PFSK-1 (cell line): Measurements from ENCODE around the gene KIAA0753.

Experiments
- FOXP2 ChIP-seq: optimal IDR thresholded peaks from 2 replicates; pipeline ENCODE3; 2011; ENCODE audit warnings: borderline replicate concordance, control low read depth, inconsistent platforms; ENCODE audit not compliant: insufficient read depth; ENCODE audit errors: extremely low read length, extremely low read depth
- POLR2AphosphoS5 ChIP-seq: IDR thresholded peaks from 2 replicates; pipeline ENCODE4 v1.6.1; 2012; ENCODE audit warnings: low read depth, mild to moderate bottlenecking, control low read depth, low read length, moderate library complexity
- SIN3A ChIP-seq: IDR thresholded peaks from 2 replicates; pipeline ENCODE4 v1.6.1; 2012; ENCODE audit warnings: mild to moderate bottlenecking, low read length, moderate library complexity, borderline replicate concordance; ENCODE audit not compliant: insufficient read depth
- TAF1 ChIP-seq: IDR thresholded peaks from 2 replicates; pipeline ENCODE4 v1.6.1; 2012; ENCODE audit warnings: low read length, control low read depth, borderline replicate concordance; ENCODE audit not compliant: insufficient read depth
- TF ChIP-seq, protein P1 (sequence below), 2 experiments: IDR thresholded peaks; 2 replicates each; pipeline versions ENCODE4 v1.6.1 to v1.8.0; 2011 to 2012; ENCODE audit warnings: low read depth in 2 of 2, low read length in 2 of 2, control low read depth in 1 of 2, inconsistent platforms in 1 of 2, mild to moderate bottlenecking in 1 of 2, moderate library complexity in 1 of 2; ENCODE audit not compliant: insufficient read depth in 1 of 2

KIAA0753 gene

DNA sequence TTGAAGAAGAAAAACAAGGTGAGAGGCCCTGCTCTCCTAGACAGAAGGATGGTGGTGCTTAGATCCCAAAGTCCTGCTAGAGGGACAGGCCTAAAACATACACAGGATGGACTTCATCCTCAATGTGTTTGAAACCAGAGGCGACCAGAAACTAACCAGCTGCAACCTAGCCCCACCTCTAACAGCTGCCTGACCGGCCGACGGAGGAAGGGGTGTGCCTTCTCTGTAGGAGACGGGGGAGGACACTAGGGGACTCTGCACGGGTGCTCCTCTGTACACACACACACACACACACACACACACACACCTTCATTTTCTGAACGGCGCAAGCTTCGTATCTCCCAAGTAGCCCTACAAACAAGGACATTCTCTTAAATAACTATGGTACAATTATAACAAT lies 59.9 kb downstream of the KIAA0753 start:
- TF ChIP-seq SIN3A (no peak), POLR2AphosphoS5 (no peak), TAF1 (no peak), FOXP2 (no peak)
- TF ChIP-seq, protein P1, sequence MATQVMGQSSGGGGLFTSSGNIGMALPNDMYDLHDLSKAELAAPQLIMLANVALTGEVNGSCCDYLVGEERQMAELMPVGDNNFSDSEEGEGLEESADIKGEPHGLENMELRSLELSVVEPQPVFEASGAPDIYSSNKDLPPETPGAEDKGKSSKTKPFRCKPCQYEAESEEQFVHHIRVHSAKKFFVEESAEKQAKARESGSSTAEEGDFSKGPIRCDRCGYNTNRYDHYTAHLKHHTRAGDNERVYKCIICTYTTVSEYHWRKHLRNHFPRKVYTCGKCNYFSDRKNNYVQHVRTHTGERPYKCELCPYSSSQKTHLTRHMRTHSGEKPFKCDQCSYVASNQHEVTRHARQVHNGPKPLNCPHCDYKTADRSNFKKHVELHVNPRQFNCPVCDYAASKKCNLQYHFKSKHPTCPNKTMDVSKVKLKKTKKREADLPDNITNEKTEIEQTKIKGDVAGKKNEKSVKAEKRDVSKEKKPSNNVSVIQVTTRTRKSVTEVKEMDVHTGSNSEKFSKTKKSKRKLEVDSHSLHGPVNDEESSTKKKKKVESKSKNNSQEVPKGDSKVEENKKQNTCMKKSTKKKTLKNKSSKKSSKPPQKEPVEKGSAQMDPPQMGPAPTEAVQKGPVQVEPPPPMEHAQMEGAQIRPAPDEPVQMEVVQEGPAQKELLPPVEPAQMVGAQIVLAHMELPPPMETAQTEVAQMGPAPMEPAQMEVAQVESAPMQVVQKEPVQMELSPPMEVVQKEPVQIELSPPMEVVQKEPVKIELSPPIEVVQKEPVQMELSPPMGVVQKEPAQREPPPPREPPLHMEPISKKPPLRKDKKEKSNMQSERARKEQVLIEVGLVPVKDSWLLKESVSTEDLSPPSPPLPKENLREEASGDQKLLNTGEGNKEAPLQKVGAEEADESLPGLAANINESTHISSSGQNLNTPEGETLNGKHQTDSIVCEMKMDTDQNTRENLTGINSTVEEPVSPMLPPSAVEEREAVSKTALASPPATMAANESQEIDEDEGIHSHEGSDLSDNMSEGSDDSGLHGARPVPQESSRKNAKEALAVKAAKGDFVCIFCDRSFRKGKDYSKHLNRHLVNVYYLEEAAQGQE (IDR thresholded peaks at IDR 0.05; ENCODE audit: insufficient read depth in 1 of 2, low read depth in 2 of 2, low read length in 2 of 2): no peak

DNA sequence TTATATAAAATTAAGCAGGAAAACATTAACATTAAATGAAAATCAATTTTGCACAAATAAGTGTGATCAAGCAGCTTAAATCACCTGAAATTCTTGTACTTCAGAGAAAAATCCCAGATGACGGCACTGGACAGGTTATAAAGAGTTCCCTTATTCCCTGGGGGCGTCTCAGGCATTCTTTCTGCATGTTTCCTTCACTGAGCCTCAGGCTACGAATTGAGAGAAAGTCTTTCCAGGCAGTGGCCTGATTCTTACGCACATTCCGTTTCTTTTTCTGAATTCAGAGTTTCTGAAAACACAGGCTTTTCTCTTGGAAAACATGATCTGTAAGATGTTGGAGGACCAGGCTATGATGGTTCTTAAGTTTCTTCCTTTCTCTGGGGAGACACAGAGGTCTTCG lies 62.0 kb downstream of the KIAA0753 start:
- no peak for TF ChIP-seq SIN3A
- TF ChIP-seq POLR2AphosphoS5: no peak
- TF ChIP-seq, protein P1 (IDR thresholded peaks at IDR 0.05; ENCODE audit: insufficient read depth in 1 of 2, low read depth in 2 of 2, low read length in 2 of 2): no peak
- TF ChIP-seq TAF1: no peak
- no peak for TF ChIP-seq FOXP2

DNA sequence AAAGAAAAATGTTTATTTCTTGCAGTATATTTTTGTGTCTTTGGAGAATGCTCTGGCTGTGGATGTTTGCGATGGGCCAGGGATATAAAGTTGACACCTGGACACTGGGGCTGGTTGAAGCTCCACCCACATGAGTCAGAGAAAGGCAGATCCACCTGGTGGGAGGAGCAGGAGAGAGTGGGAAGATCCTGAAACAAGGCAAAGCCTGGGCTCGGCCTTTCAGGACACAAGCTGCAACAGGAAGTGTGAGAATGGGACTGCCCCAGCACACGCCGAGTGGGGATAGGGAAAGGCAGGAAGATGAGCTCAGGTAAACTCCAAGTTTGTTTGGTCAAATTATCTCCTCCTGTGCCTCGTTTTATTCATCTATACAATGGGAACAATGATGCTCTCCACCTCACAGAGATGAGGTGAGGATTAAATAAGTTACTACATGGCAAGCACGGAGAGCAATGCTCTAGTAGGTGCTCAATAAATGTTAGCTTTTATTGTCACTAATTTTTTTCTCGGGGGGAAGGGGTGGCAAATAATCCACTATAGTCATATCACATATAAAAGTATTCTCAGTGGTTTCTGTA lies 62.7 kb downstream of the KIAA0753 start:
- TF ChIP-seq FOXP2 (no peak), SIN3A (no peak), TAF1 (no peak), POLR2AphosphoS5 (no peak)
- TF ChIP-seq, protein P1 (IDR thresholded peaks at IDR 0.05; ENCODE audit: insufficient read depth in 1 of 2, low read depth in 2 of 2, low read length in 2 of 2): no peak

DNA sequence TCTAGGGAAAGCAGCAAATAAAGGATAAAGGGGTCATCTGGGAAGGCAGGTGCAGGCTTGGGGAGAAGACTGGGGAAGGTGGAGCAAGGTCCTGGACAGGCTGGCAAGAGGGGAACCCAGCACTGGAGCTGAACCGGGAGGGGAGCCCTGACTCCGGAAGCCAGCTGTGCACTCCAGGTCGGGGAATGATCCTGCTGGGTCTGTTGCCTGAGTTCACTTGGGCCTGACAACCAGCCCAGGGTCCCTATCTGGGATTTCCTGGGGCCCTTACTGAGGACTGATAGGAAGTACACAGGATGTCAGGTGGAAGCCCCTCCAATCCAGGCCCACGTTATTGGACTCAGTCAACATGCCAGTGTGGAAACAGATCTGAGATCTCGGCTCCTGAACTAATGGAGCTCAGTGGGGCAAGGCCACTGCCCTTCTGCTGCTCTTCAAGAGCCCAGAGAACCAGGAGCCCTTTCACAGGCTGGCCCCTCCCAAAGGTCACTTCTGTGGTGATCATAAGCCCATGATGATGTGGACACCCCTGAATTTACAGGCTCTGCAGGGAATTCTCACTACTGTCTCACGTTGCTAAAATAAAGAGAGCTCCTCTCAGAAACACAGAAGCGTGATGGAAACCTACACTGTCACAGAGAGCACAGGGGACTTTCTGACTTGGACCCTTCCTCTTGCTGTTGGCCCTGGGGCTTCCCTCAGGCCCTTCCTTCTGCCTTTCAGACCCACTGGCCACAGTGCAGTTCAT lies 64.3 kb downstream of the KIAA0753 start:
- TF ChIP-seq, protein P1 (IDR thresholded peaks at IDR 0.05; ENCODE audit: insufficient read depth in 1 of 2, low read depth in 2 of 2, low read length in 2 of 2): no peak
- no peak for TF ChIP-seq SIN3A
- no peak for TF ChIP-seq POLR2AphosphoS5
- no peak for TF ChIP-seq TAF1
- TF ChIP-seq FOXP2: no peak
